DMS 273 treated with DMSO at 0.1 percent for 48 hours (cell line): ENCODE results near the gene RIN3.
"Not testable (repeated sequence)": the region's sequence is repeated elsewhere in the genome, so short reads cannot be mapped to it uniquely, and the experiment has no call there.

Experiments
- DNase-seq: peaks from one replicate; lab custom pipeline; 2025; lab: John Stamatoyannopoulos, UW

RIN3 gene

GRCh38 chr14:92528486-92529100, 15.0 kb downstream of the RIN3 start:
- DNase-seq, result no peak

GRCh38 chr14:92529903-92530302, 16.3 kb downstream of the RIN3 start:
- no peak for DNase-seq

- no peak for DNase-seq
Measured at GRCh38 chr14:92531106-92531873, 17.7 kb downstream of the RIN3 start.

GRCh38 chr14:92532490-92533163, 19.0 kb downstream of the RIN3 start:
- peak; percentile 80 for DNase-seq

GRCh38 chr14:92534932-92535643, 21.5 kb downstream of the RIN3 start:
- DNase-seq, result no peak

GRCh38 chr14:92536231-92536630, 22.6 kb downstream of the RIN3 start:
- not testable (repeated sequence) for DNase-seq

GRCh38 chr14:92538412-92538985, 24.9 kb downstream of the RIN3 start:
- DNase-seq, result no peak

- DNase-seq, result no peak
Measured at GRCh38 chr14:92539419-92539818, 25.8 kb downstream of the RIN3 start.

GRCh38 chr14:92539875-92540274, 26.3 kb downstream of the RIN3 start:
- no peak for DNase-seq

GRCh38 chr14:92540472-92541048, 27.0 kb downstream of the RIN3 start:
- peak; percentile 77 for DNase-seq

- no peak for DNase-seq
Measured at GRCh38 chr14:92542766-92543554, 29.4 kb downstream of the RIN3 start.

GRCh38 chr14:92544051-92544720, 30.6 kb downstream of the RIN3 start:
- DNase-seq, result no peak

GRCh38 chr14:92546347-92547053, 32.9 kb downstream of the RIN3 start:
- DNase-seq, result no peak

- DNase-seq, result no peak
Measured at GRCh38 chr14:92549105-92549858, 35.7 kb downstream of the RIN3 start.

GRCh38 chr14:92549859-92550230, 36.3 kb downstream of the RIN3 start:
- peak; percentile 35 for DNase-seq

GRCh38 chr14:92551044-92551841, 37.7 kb downstream of the RIN3 start:
- DNase-seq, result no peak

GRCh38 chr14:92552066-92552465, 38.5 kb downstream of the RIN3 start:
- DNase-seq, result no peak

- no peak for DNase-seq
Measured at GRCh38 chr14:92553438-92553837, 39.9 kb downstream of the RIN3 start.
